K562 (cell line): ENCODE data around the gene TMEM270. TPM values are rescaled to one million over a fixed set of nuclear protein-coding genes. Genes with fewer than 3 reads are reported as not detected.

Experiments
- ARHGAP35 ChIP-seq: fragments of 450-650 bp; IDR thresholded peaks from 2 replicates; pipeline ENCODE4 v1.6.1; 2018; ENCODE audit not compliant: partially characterized antibody
- ARID1B ChIP-seq: fragments of 450-650 bp; IDR thresholded peaks from 2 replicates; pipeline ENCODE4 v1.6.1; 2016; ENCODE audit warnings: antibody characterized with exemption, mild to moderate bottlenecking, inconsistent platforms
- ESRRB ChIP-seq: fragments of 250-450 bp; sonication (Bioruptor Pico); IDR thresholded peaks from 2 replicates; pipeline ENCODE4 v1.5.0; 2020; ENCODE audit warnings: mild to moderate bottlenecking, moderate library complexity, borderline replicate concordance
- MYNN ChIP-seq, 2 experiments: sonication (generic); formaldehyde crosslinking in 1 of 2; IDR thresholded peaks; 2 replicates each; pipeline versions ENCODE4 v1.5.0 to v1.6.1; 2016 to 2020; ENCODE audit warnings: antibody characterized with exemption in 1 of 2, missing genetic modification reagents in 1 of 2
- NCOA4 ChIP-seq: fragments of 450-650 bp; IDR thresholded peaks from 2 replicates; pipeline ENCODE4 v1.6.1; 2018; ENCODE audit warnings: mild to moderate bottlenecking; ENCODE audit not compliant: partially characterized antibody
- NR2F6 ChIP-seq: fragments of 450-650 bp; formaldehyde crosslinking; IDR thresholded peaks from 2 replicates; pipeline ENCODE4 v1.4.0; 2020; ENCODE audit warnings: mild to moderate bottlenecking
- RBM34 ChIP-seq: fragments of 200-400 bp; formaldehyde crosslinking; IDR thresholded peaks from 2 replicates; pipeline ENCODE4 v1.6.1; 2018; ENCODE audit warnings: low read length, borderline replicate concordance; ENCODE audit not compliant: insufficient read depth
- TCF7 ChIP-seq: sonication (generic); IDR thresholded peaks from 2 replicates; pipeline ENCODE4 v1.6.1; 2016; ENCODE audit warnings: antibody characterized with exemption, borderline replicate concordance
- ZNF431 ChIP-seq: sonication (generic); formaldehyde crosslinking; IDR thresholded peaks from 2 replicates; pipeline ENCODE4 v1.8.0; 2022; ENCODE audit warnings: mild to moderate bottlenecking, missing genetic modification reagents
- ZNF584 ChIP-seq: fragments of 200-800 bp; sonication (Bioruptor generic); IDR thresholded peaks from 2 replicates; pipeline ENCODE4 v1.6.1; 2016; ENCODE audit warnings: low read depth, mild to moderate bottlenecking, missing genetic modification characterization, missing compliant biosample characterization
- ZNF696 ChIP-seq: fragments of 250-450 bp; sonication (Bioruptor Pico); conservative IDR thresholded peaks from 2 replicates; pipeline ENCODE4 v1.4.0; 2020; ENCODE audit warnings: mild to moderate bottlenecking, moderate library complexity
- polyA plus RNA-seq, 8 experiments: library from polyadenylated mRNA; depleted of rRNA in 4 of 8; stranded (reverse) in 5 of 8; unstranded in 3 of 8; fragments of >200 nt; fragmentation: Nextera tagmentation in 2 of 8; fragmentation: Illumina TruSeq in 1 of 8; extraction: Ambion mirVana in 2 of 8; extraction: Trizol in 1 of 8; gene quantifications; 2 replicates each; pipeline versions ENCODE4 v1.2.1 to v1.2.3, GENCODE V29; 2011 to 2014; ENCODE audit warnings: inconsistent platforms in 1 of 8, missing spikeins in 1 of 8
- total RNA-seq, 7 experiments: library from RNA; depleted of rRNA in 6 of 7; stranded (reverse); fragments of >200 nt in 6 of 7; fragmentation: Illumina TruSeq in 2 of 7; extraction: Trizol in 2 of 7; gene quantifications; 2 replicates each; pipeline versions ENCODE4 v1.2.1 to v1.2.3, GENCODE V29; 2011 to 2021; ENCODE audit warnings: low replicate concordance in 1 of 7
- TF ChIP-seq, protein P1 (sequence below): fragments of 250-450 bp; sonication (Bioruptor Pico); IDR thresholded peaks from 2 replicates; pipeline ENCODE4 v1.8.0; 2021; ENCODE audit warnings: borderline replicate concordance, mild to moderate bottlenecking, moderate library complexity; ENCODE audit not compliant: poor library complexity, severe bottlenecking
- TF ChIP-seq, protein P2 (sequence below): IDR thresholded peaks from 2 replicates; pipeline ENCODE4 v1.6.1; 2011; ENCODE audit warnings: borderline replicate concordance, low read depth, mild to moderate bottlenecking, moderate library complexity, low read length; ENCODE audit not compliant: insufficient read depth, poor library complexity, severe bottlenecking
- TF ChIP-seq, protein P3 (sequence below), 2 experiments: fragments of 450-650 bp in 1 of 2; sonication (generic) in 1 of 2; formaldehyde crosslinking in 1 of 2; IDR thresholded peaks; 2 replicates each; pipeline versions ENCODE4 v1.7.1 to v1.9.0; 2016 to 2022; ENCODE audit warnings: inconsistent platforms in 1 of 2, mild to moderate bottlenecking in 1 of 2, missing genetic modification reagents in 1 of 2

The TMEM270 gene
- total and polyA plus RNA-seq, 9 of the 15 experiments (the other 6 are each of a cell fraction or from before 2014, with no cell fraction given), result not detected

DNA sequence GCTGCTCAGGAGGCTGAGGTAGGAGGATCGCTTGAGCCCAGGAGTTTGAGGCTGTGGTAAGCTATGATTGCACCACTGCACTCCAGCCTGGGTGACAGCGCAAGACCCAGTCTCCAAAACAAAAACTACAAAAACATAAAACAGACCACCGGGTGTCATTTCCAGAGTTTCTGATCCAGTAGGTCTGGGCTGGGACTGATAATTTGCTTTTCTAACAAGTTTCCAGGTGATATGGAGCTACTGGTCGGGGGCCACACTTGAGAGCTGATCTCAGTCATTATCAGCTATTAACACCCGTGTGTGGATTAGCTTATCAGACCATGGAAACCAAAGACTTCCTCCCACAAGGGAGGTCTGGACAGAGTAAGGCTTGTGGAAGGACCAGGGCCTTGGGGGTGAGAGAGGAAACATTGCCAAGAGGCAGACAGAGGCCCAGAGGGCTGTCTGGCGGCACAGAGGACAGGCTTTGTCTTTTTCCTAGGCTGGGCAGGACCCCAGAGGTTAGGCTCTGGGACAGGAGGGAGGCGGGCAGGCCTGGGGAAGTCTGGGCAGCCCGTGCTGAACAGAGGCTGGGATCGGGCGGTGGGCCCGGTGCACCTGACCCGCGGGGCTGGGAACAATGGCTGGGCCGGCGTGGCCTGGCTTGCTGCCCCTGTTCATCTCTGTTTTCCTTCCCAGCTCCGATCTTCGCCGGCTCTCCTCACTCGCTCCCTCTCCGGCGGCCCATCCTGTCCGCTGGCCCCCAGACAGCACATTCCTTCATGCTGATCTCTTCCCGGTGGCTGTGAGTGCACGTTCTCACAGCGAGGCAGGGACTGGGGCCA lies 25.2 kb downstream of the TMEM270 start (continued):
- TF ChIP-seq, protein P1, sequence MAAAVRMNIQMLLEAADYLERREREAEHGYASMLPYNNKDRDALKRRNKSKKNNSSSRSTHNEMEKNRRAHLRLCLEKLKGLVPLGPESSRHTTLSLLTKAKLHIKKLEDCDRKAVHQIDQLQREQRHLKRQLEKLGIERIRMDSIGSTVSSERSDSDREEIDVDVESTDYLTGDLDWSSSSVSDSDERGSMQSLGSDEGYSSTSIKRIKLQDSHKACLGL (CRISPR knock-in tag), result no peak
- TF ChIP-seq TCF7 (peak; percentile 78; the same call in 1 of the 2 replicates), RBM34 (no peak), ARID1B (peak; percentile 100), ESRRB (CRISPR knock-in tag) (no peak), ZNF431 (CRISPR knock-in tag) (no peak), NR2F6 (CRISPR knock-in tag) (no peak), ZNF584 (CRISPR knock-in tag) (peak; percentile 97), ZNF696 (no peak), NCOA4 (peak; percentile 98), MYNN (IDR thresholded peaks at IDR 0.05) (peak; percentile 94), MYNN (CRISPR knock-in tag; IDR thresholded peaks at IDR 0.05) (no peak), ARHGAP35 (peak; percentile 1)
- TF ChIP-seq, protein P2, sequence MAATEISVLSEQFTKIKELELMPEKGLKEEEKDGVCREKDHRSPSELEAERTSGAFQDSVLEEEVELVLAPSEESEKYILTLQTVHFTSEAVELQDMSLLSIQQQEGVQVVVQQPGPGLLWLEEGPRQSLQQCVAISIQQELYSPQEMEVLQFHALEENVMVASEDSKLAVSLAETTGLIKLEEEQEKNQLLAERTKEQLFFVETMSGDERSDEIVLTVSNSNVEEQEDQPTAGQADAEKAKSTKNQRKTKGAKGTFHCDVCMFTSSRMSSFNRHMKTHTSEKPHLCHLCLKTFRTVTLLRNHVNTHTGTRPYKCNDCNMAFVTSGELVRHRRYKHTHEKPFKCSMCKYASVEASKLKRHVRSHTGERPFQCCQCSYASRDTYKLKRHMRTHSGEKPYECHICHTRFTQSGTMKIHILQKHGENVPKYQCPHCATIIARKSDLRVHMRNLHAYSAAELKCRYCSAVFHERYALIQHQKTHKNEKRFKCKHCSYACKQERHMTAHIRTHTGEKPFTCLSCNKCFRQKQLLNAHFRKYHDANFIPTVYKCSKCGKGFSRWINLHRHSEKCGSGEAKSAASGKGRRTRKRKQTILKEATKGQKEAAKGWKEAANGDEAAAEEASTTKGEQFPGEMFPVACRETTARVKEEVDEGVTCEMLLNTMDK, result no peak
- TF ChIP-seq, protein P3, sequence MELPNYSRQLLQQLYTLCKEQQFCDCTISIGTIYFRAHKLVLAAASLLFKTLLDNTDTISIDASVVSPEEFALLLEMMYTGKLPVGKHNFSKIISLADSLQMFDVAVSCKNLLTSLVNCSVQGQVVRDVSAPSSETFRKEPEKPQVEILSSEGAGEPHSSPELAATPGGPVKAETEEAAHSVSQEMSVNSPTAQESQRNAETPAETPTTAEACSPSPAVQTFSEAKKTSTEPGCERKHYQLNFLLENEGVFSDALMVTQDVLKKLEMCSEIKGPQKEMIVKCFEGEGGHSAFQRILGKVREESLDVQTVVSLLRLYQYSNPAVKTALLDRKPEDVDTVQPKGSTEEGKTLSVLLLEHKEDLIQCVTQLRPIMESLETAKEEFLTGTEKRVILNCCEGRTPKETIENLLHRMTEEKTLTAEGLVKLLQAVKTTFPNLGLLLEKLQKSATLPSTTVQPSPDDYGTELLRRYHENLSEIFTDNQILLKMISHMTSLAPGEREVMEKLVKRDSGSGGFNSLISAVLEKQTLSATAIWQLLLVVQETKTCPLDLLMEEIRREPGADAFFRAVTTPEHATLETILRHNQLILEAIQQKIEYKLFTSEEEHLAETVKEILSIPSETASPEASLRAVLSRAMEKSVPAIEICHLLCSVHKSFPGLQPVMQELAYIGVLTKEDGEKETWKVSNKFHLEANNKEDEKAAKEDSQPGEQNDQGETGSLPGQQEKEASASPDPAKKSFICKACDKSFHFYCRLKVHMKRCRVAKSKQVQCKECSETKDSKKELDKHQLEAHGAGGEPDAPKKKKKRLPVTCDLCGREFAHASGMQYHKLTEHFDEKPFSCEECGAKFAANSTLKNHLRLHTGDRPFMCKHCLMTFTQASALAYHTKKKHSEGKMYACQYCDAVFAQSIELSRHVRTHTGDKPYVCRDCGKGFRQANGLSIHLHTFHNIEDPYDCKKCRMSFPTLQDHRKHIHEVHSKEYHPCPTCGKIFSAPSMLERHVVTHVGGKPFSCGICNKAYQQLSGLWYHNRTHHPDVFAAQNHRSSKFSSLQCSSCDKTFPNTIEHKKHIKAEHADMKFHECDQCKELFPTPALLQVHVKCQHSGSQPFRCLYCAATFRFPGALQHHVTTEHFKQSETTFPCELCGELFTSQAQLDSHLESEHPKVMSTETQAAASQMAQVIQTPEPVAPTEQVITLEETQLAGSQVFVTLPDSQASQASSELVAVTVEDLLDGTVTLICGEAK (IDR thresholded peaks at IDR 0.05), result peak; percentile 34; the same call in 1 of the 2 replicates
- TF ChIP-seq, protein P3 (CRISPR knock-in tag; IDR thresholded peaks at IDR 0.05), result no peak
